Activated CD4-positive, alpha-beta T cell treated with anti-CD3 and anti-CD28 coated beads, Interleukin-2, amount 10 ng/mL, durations not matched to agents 24 days and 14 days (primary cell): ENCODE measurements around the gene RELN. TPM values are rescaled to one million over a fixed set of nuclear protein-coding genes. Genes with fewer than 3 reads are reported as not detected.

Experiments
- DNase-seq: peaks from one replicate; pipeline ENCODE4 v3.0.0; 2022
- H3K27ac Mint-ChIP-seq: one replicate; pipeline ENCODE4 v1.8.0; 2022; ENCODE audit warnings: mild to moderate bottlenecking, mixed read lengths
- H3K27me3 Mint-ChIP-seq: one replicate; pipeline ENCODE4 v1.8.0; 2022; ENCODE audit warnings: mixed read lengths
- H3K36me3 Mint-ChIP-seq: one replicate; pipeline ENCODE4 v1.8.0; 2022; ENCODE audit warnings: low read depth, mild to moderate bottlenecking, mixed read lengths
- H3K4me1 Mint-ChIP-seq: one replicate; pipeline ENCODE4 v1.8.0; 2021; ENCODE audit warnings: mixed read lengths
- H3K4me3 Mint-ChIP-seq: one replicate; pipeline ENCODE4 v1.8.0; 2022; ENCODE audit warnings: mild to moderate bottlenecking, moderate library complexity, mixed read lengths
- H3K9me3 Mint-ChIP-seq: one replicate; pipeline ENCODE4 v1.8.0; 2021; ENCODE audit warnings: mixed read lengths
- intact Hi-C: fragments of 100-400 bp; cut with micrococcal nuclease; formaldehyde crosslinking; loops from one replicate; pipeline ENCODE4 v1.15.1; 2023
- total RNA-seq: library from RNA; stranded (reverse); gene quantifications from 2 replicates; pipeline ENCODE4 v1.2.3, GENCODE V29; 2022

Gene RELN
- total RNA-seq, 1 donor from 2014 or later, result not detected

- no peak for DNase-seq
- Mint-ChIP-seq H3K27me3 (peaks cover 5% of the 10 kb centered on the region), H3K27ac (no peak overlapping the region), H3K4me3 (no peak overlapping the region), H3K36me3 (no peaks in the 10 kb centered on the region), H3K4me1 (no peaks in the 10 kb centered on the region), H3K9me3 (no peaks in the 10 kb centered on the region)
- intact Hi-C loops, result no loop called here
Measured at GRCh38 chr7:103947026-103947655, 42.3 kb downstream of the RELN start.

GRCh38 chr7:103944230-103944900 is 45.1 kb downstream of the RELN start:
- DNase-seq, result no peak
- Mint-ChIP-seq H3K9me3 (no peaks in the 10 kb centered on the region), H3K27ac (no peak overlapping the region), H3K4me1 (no peaks in the 10 kb centered on the region), H3K27me3 (peaks cover 6% of the 10 kb centered on the region), H3K4me3 (no peak overlapping the region), H3K36me3 (no peaks in the 10 kb centered on the region)
- intact Hi-C loops, result no loop called here

- no peak overlapping the region for H3K27ac Mint-ChIP-seq
- intact Hi-C loops, result no loop called here
- no peaks in the 10 kb centered on the region for H3K4me1 Mint-ChIP-seq
- no peaks in the 10 kb centered on the region for H3K36me3 Mint-ChIP-seq
- peaks cover 5% of the 10 kb centered on the region for H3K27me3 Mint-ChIP-seq
- H3K9me3 Mint-ChIP-seq, result no peaks in the 10 kb centered on the region
- DNase-seq, result no peak
- no peak overlapping the region for H3K4me3 Mint-ChIP-seq
Measured at GRCh38 chr7:103941976-103942375, 47.5 kb downstream of the RELN start.

- intact Hi-C loops, result no loop called here
- H3K4me3 Mint-ChIP-seq, result no peak overlapping the region
Measured at GRCh38 chr7:103940382-103941268, 48.8 kb downstream of the RELN start.

GRCh38 chr7:103937680-103938079 is 51.8 kb downstream of the RELN start:
- Mint-ChIP-seq H3K4me3 (no peak overlapping the region), H3K4me1 (no peaks in the 10 kb centered on the region), H3K27me3 (peaks cover 3% of the 10 kb centered on the region), H3K27ac (no peak overlapping the region), H3K9me3 (no peaks in the 10 kb centered on the region), H3K36me3 (no peaks in the 10 kb centered on the region)
- intact Hi-C loops, result no loop called here
- DNase-seq, result no peak

More at GRCh38 chr7:103940382-103941268, 48.8 kb downstream of the RELN start:
- H3K36me3 Mint-ChIP-seq, result no peaks in the 10 kb centered on the region
- no peaks in the 10 kb centered on the region for H3K4me1 Mint-ChIP-seq
- H3K27ac Mint-ChIP-seq, result no peak overlapping the region
- H3K27me3 Mint-ChIP-seq, result peaks cover 3% of the 10 kb centered on the region
- no peaks in the 10 kb centered on the region for H3K9me3 Mint-ChIP-seq
- DNase-seq, result no peak

- H3K27ac Mint-ChIP-seq, result no peak overlapping the region
- intact Hi-C loops, result no loop called here
Measured at GRCh38 chr7:103936558-103936957, 52.9 kb downstream of the RELN start.

GRCh38 chr7:103934508-103934907 is 55.0 kb downstream of the RELN start:
- H3K27ac Mint-ChIP-seq, result no peak overlapping the region
- DNase-seq, result no peak
- intact Hi-C loops, result no loop called here
- no peaks in the 10 kb centered on the region for H3K27me3 Mint-ChIP-seq
- H3K36me3 Mint-ChIP-seq, result no peaks in the 10 kb centered on the region
- H3K4me3 Mint-ChIP-seq, result no peak overlapping the region
- H3K9me3 Mint-ChIP-seq, result no peaks in the 10 kb centered on the region
- H3K4me1 Mint-ChIP-seq, result no peaks in the 10 kb centered on the region

More at GRCh38 chr7:103936558-103936957, 52.9 kb downstream of the RELN start:
- Mint-ChIP-seq H3K4me1 (no peaks in the 10 kb centered on the region), H3K9me3 (no peaks in the 10 kb centered on the region), H3K4me3 (no peak overlapping the region), H3K36me3 (no peaks in the 10 kb centered on the region), H3K27me3 (no peaks in the 10 kb centered on the region)
- no peak for DNase-seq

GRCh38 chr7:103932389-103932788 is 57.1 kb downstream of the RELN start:
- H3K4me1 Mint-ChIP-seq, result no peaks in the 10 kb centered on the region
- no peak for DNase-seq
- H3K36me3 Mint-ChIP-seq, result no peaks in the 10 kb centered on the region
- no peak overlapping the region for H3K27ac Mint-ChIP-seq
- no peaks in the 10 kb centered on the region for H3K9me3 Mint-ChIP-seq
- H3K4me3 Mint-ChIP-seq, result no peak overlapping the region
- no peaks in the 10 kb centered on the region for H3K27me3 Mint-ChIP-seq
- intact Hi-C loops, result no loop called here

- Mint-ChIP-seq H3K4me1 (no peaks in the 10 kb centered on the region), H3K27ac (no peak overlapping the region), H3K9me3 (no peaks in the 10 kb centered on the region), H3K27me3 (no peaks in the 10 kb centered on the region), H3K36me3 (no peaks in the 10 kb centered on the region), H3K4me3 (no peak overlapping the region)
- intact Hi-C loops, result no loop called here
- DNase-seq, result no peak
Measured at GRCh38 chr7:103929901-103930311, 59.6 kb downstream of the RELN start.

GRCh38 chr7:103928581-103928980 is 60.9 kb downstream of the RELN start:
- Mint-ChIP-seq H3K4me3 (no peak overlapping the region), H3K27ac (no peak overlapping the region), H3K9me3 (no peaks in the 10 kb centered on the region), H3K36me3 (no peaks in the 10 kb centered on the region), H3K27me3 (no peaks in the 10 kb centered on the region), H3K4me1 (no peaks in the 10 kb centered on the region)
- no peak for DNase-seq
- intact Hi-C loops, result no loop called here

- Mint-ChIP-seq H3K27ac (no peak overlapping the region), H3K27me3 (peaks cover 4% of the 10 kb centered on the region), H3K36me3 (no peaks in the 10 kb centered on the region), H3K4me1 (no peaks in the 10 kb centered on the region), H3K4me3 (no peak overlapping the region), H3K9me3 (no peaks in the 10 kb centered on the region)
- DNase-seq, result no peak
- intact Hi-C loops, result no loop called here
Measured at GRCh38 chr7:103924184-103924583, 65.3 kb downstream of the RELN start.

- DNase-seq, result no peak
- H3K9me3 Mint-ChIP-seq, result no peaks in the 10 kb centered on the region
- H3K4me1 Mint-ChIP-seq, result no peaks in the 10 kb centered on the region
- H3K27me3 Mint-ChIP-seq, result peaks cover 4% of the 10 kb centered on the region
- no peak overlapping the region for H3K4me3 Mint-ChIP-seq
- intact Hi-C loops, result no loop called here
- no peak overlapping the region for H3K27ac Mint-ChIP-seq
- H3K36me3 Mint-ChIP-seq, result no peaks in the 10 kb centered on the region
Measured at GRCh38 chr7:103922407-103922806, 67.1 kb downstream of the RELN start.

- H3K4me1 Mint-ChIP-seq, result no peaks in the 10 kb centered on the region
- DNase-seq, result no peak
- no peak overlapping the region for H3K27ac Mint-ChIP-seq
- H3K27me3 Mint-ChIP-seq, result peaks cover 4% of the 10 kb centered on the region
- H3K4me3 Mint-ChIP-seq, result no peak overlapping the region
- H3K9me3 Mint-ChIP-seq, result no peaks in the 10 kb centered on the region
- intact Hi-C loops, result no loop called here
- no peaks in the 10 kb centered on the region for H3K36me3 Mint-ChIP-seq
Measured at GRCh38 chr7:103921692-103922091, 67.8 kb downstream of the RELN start.

GRCh38 chr7:103919272-103919868 is 70.1 kb downstream of the RELN start:
- Mint-ChIP-seq H3K9me3 (no peaks in the 10 kb centered on the region), H3K4me1 (no peaks in the 10 kb centered on the region), H3K27me3 (peaks cover 4% of the 10 kb centered on the region), H3K36me3 (no peaks in the 10 kb centered on the region), H3K27ac (no peak overlapping the region), H3K4me3 (no peak overlapping the region)
- intact Hi-C loops, result no loop called here
- DNase-seq, result no peak
